ENCODE results near the gene ICA1. TPM values are rescaled to one million over a fixed set of nuclear protein-coding genes. Genes with fewer than 3 reads are reported as not detected.

ICA1 gene
- total RNA-seq: 10.6 and 14.0 TPM in 2 replicates

GRCh38 chr7:8261711-8262695 is at the start of gene ICA1:
Gene ICA1, minus strand, starts transcription at chr7:8262167. Its CDS starts 26,241 bp downstream, at chr7:8235926.

Other genes with a start within 250 kb of the ICA1 start
- not detected in 2 replicates for gene NXPH1, start 171.4 kb upstream of the ICA1 start, total RNA-seq